Breast epithelium (tissue), 4 donors: Measurements from ENCODE around the gene TFCP2L1. TPM values are rescaled to one million over a fixed set of nuclear protein-coding genes. Genes with fewer than 3 reads are reported as not detected.

Experiments
- DNase-seq, 2 donors: peaks; one replicate each; pipeline ENCODE4 v3.0.0-alpha.2; 2019; ENCODE audit warnings: low spot score in 2 of 2
- H3K27ac ChIP-seq, 2 donors: fragments of 200-600 bp; sonication (generic) in 1 of 2; one replicate each; pipeline ENCODE4 v1.5.1; 2016 to 2019; ENCODE audit warnings: mild to moderate bottlenecking in 1 of 2
- H3K27me3 ChIP-seq, 2 donors: fragments of 200-600 bp; sonication (generic) in 1 of 2; one replicate each; pipeline versions ENCODE4 v1.5.1 to v1.6.0; 2017 to 2019; ENCODE audit warnings: control low read depth in 1 of 2, mild to moderate bottlenecking in 1 of 2
- H3K36me3 ChIP-seq: fragments of 200-600 bp; one replicate; pipeline ENCODE4 v1.5.1; 2019
- H3K4me1 ChIP-seq, 2 donors: fragments of 200-600 bp; sonication (generic); one replicate each; pipeline ENCODE4 v1.5.1; 2016 to 2019; ENCODE audit warnings: control low read depth in 1 of 2
- H3K4me3 ChIP-seq, 3 donors: fragments of 200-600 bp; sonication (generic); 1 replicate in 2 of 3; 2 replicates in 1 of 3; pipeline ENCODE4 v1.5.1; 2016 to 2019; ENCODE audit warnings: mild to moderate bottlenecking in 3 of 3, moderate library complexity in 2 of 3
- H3K9me3 ChIP-seq, 2 donors: fragments of 200-600 bp; sonication (generic) in 1 of 2; one replicate each; pipeline ENCODE4 v1.5.1; 2016 to 2019; ENCODE audit warnings: control low read depth in 1 of 2
- CTCF ChIP-seq, 3 donors: fragments of 450-650 bp; IDR thresholded peaks; one replicate each; pipeline ENCODE4 v1.5.1; 2016 to 2017; ENCODE audit warnings: antibody characterized with exemption in 3 of 3, mild to moderate bottlenecking in 3 of 3, moderate library complexity in 3 of 3
- POLR2A ChIP-seq: fragments of 450-650 bp; IDR thresholded peaks from one replicate; pipeline ENCODE4 v1.6.1; 2016; ENCODE audit warnings: antibody characterized with exemption, mild to moderate bottlenecking, moderate library complexity
- POLR2AphosphoS5 ChIP-seq, 3 donors: sonication (generic); formaldehyde crosslinking; IDR thresholded peaks; one replicate each; pipeline ENCODE4 v1.6.1; 2017; ENCODE audit warnings: antibody characterized with exemption in 3 of 3
- intact Hi-C: fragments of 100-400 bp; cut with DNase I; formaldehyde crosslinking; loops from one replicate; pipeline ENCODE4 v1.15.1; 2023; ENCODE audit warnings: low total_unique reads
- total RNA-seq, 3 donors: library from RNA; depleted of rRNA; stranded (reverse); fragments of >200 nt; gene quantifications; one replicate each; pipeline ENCODE4 v1.1.0, GENCODE V29; 2016

The TFCP2L1 gene
- total RNA-seq, 3 donors from 2014 or later = 7.5 to 90.3 (median 8.3) TPM

- H3K27ac ChIP-seq = peak overlapping the region; percentile 94 to 97
- TF ChIP-seq CTCF (IDR thresholded peaks at IDR 0.05) (no peak), POLR2AphosphoS5 (IDR thresholded peaks at IDR 0.05) (peak; percentile 67 to 95 (median 70))
- no peaks in the 10 kb centered on the region for H3K9me3 ChIP-seq
- H3K27me3 ChIP-seq = no peaks in the 10 kb centered on the region
- intact Hi-C loops = no loop called here
- peak overlapping the region in 1 of 3 donors; percentile 5 for H3K4me3 ChIP-seq
- peak; percentile 78 to 95 for DNase-seq
- peaks cover 0 to 14% of the 10 kb centered on the region in 2 donors for H3K4me1 ChIP-seq
- no peaks in the 10 kb centered on the region for H3K36me3 ChIP-seq
Measured at GRCh38 chr2:121196132-121196848, 88.7 kb downstream of the TFCP2L1 start.

- H3K4me1 ChIP-seq = peaks cover 0 to 14% of the 10 kb centered on the region in 2 donors
- TF ChIP-seq POLR2AphosphoS5 (IDR thresholded peaks at IDR 0.05) (no peak), POLR2A (no peak), CTCF (IDR thresholded peaks at IDR 0.05) (no peak)
- no peak for DNase-seq
Measured at GRCh38 chr2:121195036-121195435, 90.0 kb downstream of the TFCP2L1 start.

GRCh38 chr2:121194626-121195025 lies 90.4 kb downstream of the TFCP2L1 start:
- no peak for DNase-seq
- Histone ChIP-seq H3K4me1 (peaks cover 0 to 14% of the 10 kb centered on the region in 2 donors), H3K27me3 (no peaks in the 10 kb centered on the region), H3K9me3 (no peaks in the 10 kb centered on the region), H3K27ac (peak overlapping the region in 1 of 2 donors; percentile 94), H3K36me3 (no peaks in the 10 kb centered on the region), H3K4me3 (no peak overlapping the region)
- TF ChIP-seq POLR2AphosphoS5 (IDR thresholded peaks at IDR 0.05) (no peak), POLR2A (no peak), CTCF (IDR thresholded peaks at IDR 0.05) (no peak)
- intact Hi-C loops = no loop called here

More at GRCh38 chr2:121195036-121195435, 90.0 kb downstream of the TFCP2L1 start:
- no peaks in the 10 kb centered on the region for H3K36me3 ChIP-seq
- H3K27me3 ChIP-seq = no peaks in the 10 kb centered on the region
- peak overlapping the region in 1 of 2 donors; percentile 94 for H3K27ac ChIP-seq
- H3K4me3 ChIP-seq = no peak overlapping the region
- no peaks in the 10 kb centered on the region for H3K9me3 ChIP-seq
- intact Hi-C loops = no loop called here

GRCh38 chr2:121193185-121193584 lies 91.8 kb downstream of the TFCP2L1 start:
- Histone ChIP-seq H3K4me1 (peaks cover 0 to 14% of the 10 kb centered on the region in 2 donors), H3K36me3 (no peaks in the 10 kb centered on the region), H3K27me3 (no peaks in the 10 kb centered on the region), H3K27ac (no peak overlapping the region), H3K9me3 (no peaks in the 10 kb centered on the region), H3K4me3 (no peak overlapping the region)
- DNase-seq = no peak
- intact Hi-C loops = no loop called here
- TF ChIP-seq POLR2AphosphoS5 (IDR thresholded peaks at IDR 0.05) (no peak), POLR2A (no peak), CTCF (IDR thresholded peaks at IDR 0.05) (no peak)

- Histone ChIP-seq H3K27me3 (no peaks in the 10 kb centered on the region), H3K36me3 (no peaks in the 10 kb centered on the region), H3K9me3 (no peaks in the 10 kb centered on the region), H3K4me1 (peaks cover 0 to 14% of the 10 kb centered on the region in 2 donors), H3K27ac (no peak overlapping the region), H3K4me3 (no peak overlapping the region)
- intact Hi-C loops = no loop called here
- DNase-seq = no peak
- TF ChIP-seq POLR2AphosphoS5 (IDR thresholded peaks at IDR 0.05) (no peak), POLR2A (no peak), CTCF (IDR thresholded peaks at IDR 0.05) (no peak)
Measured at GRCh38 chr2:121192576-121192975, 92.4 kb downstream of the TFCP2L1 start.
